Memory B cell (primary cell): ENCODE measurements around the gene EXTL2.
"Not testable (repeated sequence)": the region's sequence is repeated elsewhere in the genome, so short reads cannot be mapped to it uniquely, and the experiment has no call there.

Experiments used
- ATAC-seq: fragments of 150-1000 bp; cut with Tn5 transposase; 2 replicates; pipeline ENCODE4 v1.10.0; 2021; ENCODE audit warnings: low read depth, mild to moderate bottlenecking, moderate library complexity
- DNase-seq, 2 donors: peaks; one replicate each; pipeline ENCODE4 v3.0.0; 2022; ENCODE audit warnings: low spot score in 2 of 2
- H3K27ac Mint-ChIP-seq: one replicate; pipeline ENCODE4 v1.8.0; 2022; ENCODE audit warnings: mild to moderate bottlenecking, moderate library complexity, mixed read lengths
- H3K27me3 Mint-ChIP-seq: one replicate; pipeline ENCODE4 v1.8.0; 2022; ENCODE audit warnings: mixed read lengths
- H3K36me3 Mint-ChIP-seq: one replicate; pipeline ENCODE4 v1.8.0; 2022; ENCODE audit warnings: mild to moderate bottlenecking, mixed read lengths
- H3K4me1 Mint-ChIP-seq: one replicate; pipeline ENCODE4 v1.8.0; 2022; ENCODE audit warnings: mixed read lengths
- H3K4me3 Mint-ChIP-seq: one replicate; pipeline ENCODE4 v1.8.0; 2022; ENCODE audit warnings: mild to moderate bottlenecking, moderate library complexity, mixed read lengths
- H3K9me3 Mint-ChIP-seq: one replicate; pipeline ENCODE4 v1.8.0; 2022; ENCODE audit warnings: mixed read lengths

The EXTL2 gene

DNA sequence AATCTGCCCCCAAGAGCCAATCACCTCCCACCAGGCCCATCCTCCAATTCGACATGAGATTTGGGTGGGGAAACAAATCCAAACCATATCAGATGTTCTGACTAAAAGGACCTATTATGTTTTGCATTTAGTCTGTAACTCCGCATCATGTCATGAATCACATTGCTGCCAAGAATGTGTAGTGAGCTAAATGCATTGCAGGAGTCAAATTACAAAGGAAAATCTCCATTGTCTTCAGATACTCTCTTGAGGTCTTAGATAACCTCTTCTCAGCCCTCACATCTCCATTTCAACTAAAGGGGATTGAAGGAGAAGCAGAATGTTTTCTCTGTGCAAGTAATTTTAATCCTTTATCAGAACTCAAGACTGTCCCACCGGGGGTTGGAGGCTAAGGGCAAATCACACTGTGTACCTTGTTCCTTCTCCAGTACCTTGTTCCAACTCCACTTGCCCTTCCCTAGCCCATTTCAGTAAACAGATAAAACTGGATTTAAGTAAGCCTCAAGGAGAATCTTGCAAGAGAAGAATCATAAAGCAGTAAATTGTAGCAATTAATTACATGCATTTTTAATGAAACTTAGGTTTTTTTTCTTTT is 34.1 kb downstream of the EXTL2 start:
- no peak overlapping the region for H3K27ac Mint-ChIP-seq
- no peak for DNase-seq
- H3K4me3 Mint-ChIP-seq, result no peak overlapping the region
- no peaks in the 10 kb centered on the region for H3K9me3 Mint-ChIP-seq
- H3K4me1 Mint-ChIP-seq, result no peaks in the 10 kb centered on the region
- no peak for ATAC-seq
- H3K27me3 Mint-ChIP-seq, result peaks cover 4% of the 10 kb centered on the region
- no peaks in the 10 kb centered on the region for H3K36me3 Mint-ChIP-seq

DNA sequence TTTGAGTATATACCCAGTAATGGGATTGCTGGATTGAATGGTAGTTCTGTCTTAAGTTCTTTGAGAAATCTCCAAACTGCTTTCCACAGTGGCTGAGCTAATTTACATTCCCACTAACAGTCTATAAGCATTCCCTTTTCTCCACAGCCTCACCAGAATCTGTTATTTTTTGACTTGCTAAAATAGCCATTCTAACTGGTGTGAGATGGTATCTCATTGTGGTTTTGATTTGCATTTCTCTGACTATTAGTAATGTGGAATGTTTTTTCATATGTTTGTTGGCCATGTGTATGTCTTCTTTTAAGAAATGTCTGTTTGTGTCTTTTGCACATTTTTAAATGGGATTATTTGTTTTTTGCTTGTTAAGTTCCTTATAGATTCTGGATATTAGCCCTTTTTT is 39.5 kb downstream of the EXTL2 start:
- H3K4me1 Mint-ChIP-seq, DNase-seq, ATAC-seq, H3K4me3 Mint-ChIP-seq, H3K36me3 Mint-ChIP-seq, H3K27me3 Mint-ChIP-seq, H3K27ac Mint-ChIP-seq, H3K9me3 Mint-ChIP-seq: not testable (repeated sequence)

DNA sequence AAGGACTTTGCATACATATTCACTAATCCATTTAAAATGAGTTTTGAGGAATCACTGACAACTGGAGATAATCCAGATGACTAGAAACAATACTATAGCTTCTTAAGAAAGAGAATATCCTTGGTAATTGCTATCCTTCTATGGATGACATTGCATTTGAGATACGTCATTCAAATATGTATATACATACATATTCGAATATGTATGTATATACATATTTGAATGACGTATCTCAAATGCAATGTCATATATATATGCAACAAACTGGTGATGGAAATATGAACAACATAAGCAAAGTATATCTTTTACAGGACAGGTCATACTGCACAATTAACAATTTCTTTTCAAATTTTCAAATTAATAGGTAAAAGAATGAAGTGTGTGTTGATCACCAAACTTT is 41.7 kb downstream of the EXTL2 start:
- Mint-ChIP-seq H3K27me3 (peaks cover 10% of the 10 kb centered on the region), H3K27ac (no peak overlapping the region), H3K9me3 (no peaks in the 10 kb centered on the region), H3K36me3 (no peaks in the 10 kb centered on the region), H3K4me3 (no peak overlapping the region), H3K4me1 (no peaks in the 10 kb centered on the region)
- ATAC-seq (no peak), DNase-seq (no peak)

DNA sequence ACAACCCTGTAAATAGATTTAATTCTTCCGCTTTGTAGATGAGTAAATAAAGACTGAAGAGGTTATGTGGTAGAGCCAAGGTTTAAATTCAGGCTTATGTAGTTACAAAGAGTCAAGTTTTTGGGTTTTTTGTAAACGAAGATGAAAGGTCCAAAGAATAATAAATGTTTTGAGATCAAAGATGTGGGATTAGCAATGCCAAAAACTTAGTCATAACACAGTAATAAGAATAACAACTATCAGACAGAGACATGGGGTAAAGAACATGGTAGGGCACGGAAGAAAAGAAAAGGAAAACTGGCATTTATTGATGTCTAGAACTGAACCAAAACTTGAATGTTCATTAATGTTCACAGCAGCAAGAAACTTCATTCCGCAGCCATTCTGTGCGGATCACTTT is 42.9 kb downstream of the EXTL2 start:
- H3K4me3 Mint-ChIP-seq, result no peak overlapping the region
- H3K27ac Mint-ChIP-seq, result no peak overlapping the region
- H3K27me3 Mint-ChIP-seq, result peaks cover 11% of the 10 kb centered on the region
- H3K4me1 Mint-ChIP-seq, result no peaks in the 10 kb centered on the region
- no peaks in the 10 kb centered on the region for H3K9me3 Mint-ChIP-seq
- H3K36me3 Mint-ChIP-seq, result no peaks in the 10 kb centered on the region
- DNase-seq, result no peak
- no peak for ATAC-seq

DNA sequence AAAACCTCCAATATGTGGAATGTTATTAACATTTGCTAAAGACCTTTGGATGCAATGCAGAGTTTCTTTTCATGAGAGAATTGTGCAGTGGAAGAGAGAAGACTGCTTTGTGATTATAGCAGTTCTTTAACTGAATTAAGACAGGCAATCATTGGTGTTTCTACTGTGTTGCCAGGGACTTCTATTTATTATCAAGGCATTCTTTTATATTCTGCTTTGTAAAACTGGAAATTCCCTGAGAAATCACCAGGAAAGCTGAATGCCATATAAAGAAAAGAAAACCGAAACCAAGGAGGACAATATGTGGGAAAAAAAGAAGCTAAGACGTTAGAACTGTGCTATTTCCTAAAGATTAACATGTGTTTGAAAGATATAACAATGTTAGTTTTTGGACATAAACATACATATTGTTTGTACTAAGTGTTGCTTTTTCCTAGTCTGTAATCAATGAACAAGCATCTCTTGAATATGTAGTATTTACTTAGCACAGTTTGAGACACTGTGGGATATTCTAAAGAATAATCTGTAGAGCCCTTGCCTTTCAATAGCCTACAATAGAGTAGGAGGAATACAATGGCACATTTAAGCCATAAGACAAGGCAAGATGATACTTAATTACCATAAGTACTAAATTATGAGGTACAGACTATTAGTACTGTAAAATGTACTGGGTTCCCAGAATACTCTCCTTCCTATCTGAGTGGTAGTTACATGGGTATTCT is 47.1 kb downstream of the EXTL2 start:
- no peaks in the 10 kb centered on the region for H3K4me1 Mint-ChIP-seq
- peaks cover 17% of the 10 kb centered on the region for H3K27me3 Mint-ChIP-seq
- peaks cover under 1% of the 10 kb centered on the region for H3K9me3 Mint-ChIP-seq
- ATAC-seq, result no peak
- DNase-seq, result no peak
- no peak overlapping the region for H3K4me3 Mint-ChIP-seq
- no peaks in the 10 kb centered on the region for H3K36me3 Mint-ChIP-seq
- H3K27ac Mint-ChIP-seq, result no peak overlapping the region

DNA sequence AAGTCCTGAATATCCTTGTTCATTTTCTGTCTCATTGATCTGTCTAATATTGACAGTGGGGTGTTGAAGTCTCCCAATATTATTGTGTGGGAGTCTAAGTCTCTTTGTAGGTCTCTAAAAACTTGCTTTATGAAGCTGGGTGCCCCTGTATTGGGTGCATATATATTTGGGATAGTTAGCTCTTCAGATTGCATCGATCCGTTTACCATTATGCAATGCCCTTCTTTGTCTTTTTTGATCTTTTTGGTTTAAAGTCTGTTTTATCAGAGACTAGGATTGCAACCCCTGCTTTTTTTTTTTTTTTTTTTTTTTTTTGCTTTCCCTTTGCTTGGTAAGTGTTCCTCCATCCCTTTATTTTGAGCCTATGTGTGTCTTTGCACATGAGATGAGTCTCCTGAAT is 51.5 kb downstream of the EXTL2 start:
- not testable (repeated sequence) for ATAC-seq, H3K27ac Mint-ChIP-seq, H3K36me3 Mint-ChIP-seq, DNase-seq, H3K4me3 Mint-ChIP-seq, H3K4me1 Mint-ChIP-seq, H3K9me3 Mint-ChIP-seq
- peaks cover 11% of the 10 kb centered on the region for H3K27me3 Mint-ChIP-seq

DNA sequence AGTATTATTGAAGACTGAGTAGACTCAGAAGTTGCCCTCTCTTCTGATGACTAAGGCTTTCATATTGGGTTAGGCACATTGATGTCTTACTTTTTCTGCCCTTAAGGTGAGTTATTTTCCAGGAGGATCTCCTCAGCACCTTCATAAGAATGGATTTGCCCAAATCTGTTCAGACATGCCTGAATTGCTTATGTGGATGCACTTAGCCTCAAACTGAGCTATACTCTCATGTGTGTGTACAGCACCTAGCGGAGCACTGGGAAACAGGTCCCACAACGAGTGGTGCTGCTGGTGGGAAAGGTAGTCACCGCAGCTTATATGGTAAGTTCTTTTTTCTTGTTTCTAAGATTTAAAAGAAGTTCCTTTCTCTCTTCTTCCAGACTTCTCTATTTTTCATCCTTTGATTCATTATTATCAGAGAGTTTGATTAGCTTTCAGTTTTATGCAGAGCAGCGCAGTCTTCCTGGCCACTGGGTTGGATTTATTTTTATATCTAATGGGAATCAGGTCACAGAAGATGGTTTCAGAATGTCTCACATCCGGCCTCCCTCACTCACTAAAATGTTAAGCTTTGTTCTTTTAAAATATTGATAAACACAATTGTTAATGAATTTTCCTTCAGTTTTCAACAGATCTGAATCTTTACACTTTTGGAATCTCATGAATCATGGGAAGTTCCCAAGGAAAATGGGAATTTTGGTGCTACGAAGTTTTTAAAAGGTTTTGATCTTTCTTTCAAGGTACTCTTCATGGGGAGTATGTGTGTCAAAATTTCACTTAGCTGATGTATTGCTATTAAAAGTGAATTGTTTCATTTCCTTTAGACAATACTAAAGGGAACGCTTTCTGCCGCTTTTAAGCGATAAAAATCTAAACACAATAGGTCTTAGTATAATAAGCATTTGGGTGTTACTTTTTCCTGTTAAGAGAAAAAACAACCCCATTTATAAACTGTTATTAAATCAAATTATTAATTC is 58.5 kb downstream of the EXTL2 start:
- peaks cover 4% of the 10 kb centered on the region for H3K27me3 Mint-ChIP-seq
- no peaks in the 10 kb centered on the region for H3K36me3 Mint-ChIP-seq
- no peak overlapping the region for H3K27ac Mint-ChIP-seq
- H3K4me1 Mint-ChIP-seq, result peaks cover 6% of the 10 kb centered on the region
- ATAC-seq, result no peak
- DNase-seq, result no peak
- peaks cover 4% of the 10 kb centered on the region for H3K9me3 Mint-ChIP-seq
- H3K4me3 Mint-ChIP-seq, result no peak overlapping the region

DNA sequence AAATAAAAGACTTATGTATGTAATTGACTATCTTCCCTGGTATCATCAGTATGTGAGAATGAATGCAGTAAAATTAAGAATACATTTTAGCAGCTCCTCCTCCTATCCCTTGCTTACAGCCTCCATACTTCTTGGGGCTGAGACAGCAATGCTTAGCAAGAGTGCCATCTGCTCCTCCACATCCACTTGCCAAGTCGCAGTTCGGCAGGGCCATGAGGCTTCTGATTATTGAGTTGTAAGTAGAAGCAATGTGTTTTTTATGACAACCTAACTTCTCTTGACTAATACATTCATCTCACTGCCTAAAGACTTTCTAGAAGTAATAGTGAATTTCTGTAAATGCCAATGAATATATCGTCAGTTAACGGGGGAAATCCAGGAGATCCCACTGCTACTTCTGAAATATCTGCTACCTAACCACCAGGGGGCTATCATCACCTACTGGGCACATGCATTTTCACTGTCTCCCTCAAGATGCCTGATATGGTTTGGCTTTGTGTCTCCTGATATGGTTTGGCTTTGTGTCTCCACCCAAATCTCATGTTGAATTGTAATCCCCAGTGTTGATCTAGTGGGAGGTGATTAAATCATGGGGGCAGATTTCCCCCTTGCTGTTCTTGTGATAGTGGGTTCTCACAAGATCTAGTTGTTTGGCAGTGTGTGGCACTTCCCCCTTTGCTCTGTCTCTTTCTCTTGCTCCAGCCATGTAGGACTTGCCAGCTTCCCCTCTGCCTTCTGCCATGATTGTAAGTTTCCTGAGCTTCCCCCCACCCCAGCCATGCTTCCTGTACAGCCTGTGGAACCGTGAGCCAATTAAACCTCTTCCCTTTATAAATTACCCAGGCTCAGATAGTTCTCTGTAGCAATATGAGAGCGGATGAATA is 59.6 kb downstream of the EXTL2 start:
- ATAC-seq (peak; percentile 62), DNase-seq (no peak)
- Mint-ChIP-seq H3K36me3 (no peaks in the 10 kb centered on the region), H3K27ac (no peak overlapping the region), H3K4me1 (peaks cover 6% of the 10 kb centered on the region), H3K4me3 (no peak overlapping the region), H3K9me3 (no peaks in the 10 kb centered on the region), H3K27me3 (peaks cover 7% of the 10 kb centered on the region)

DNA sequence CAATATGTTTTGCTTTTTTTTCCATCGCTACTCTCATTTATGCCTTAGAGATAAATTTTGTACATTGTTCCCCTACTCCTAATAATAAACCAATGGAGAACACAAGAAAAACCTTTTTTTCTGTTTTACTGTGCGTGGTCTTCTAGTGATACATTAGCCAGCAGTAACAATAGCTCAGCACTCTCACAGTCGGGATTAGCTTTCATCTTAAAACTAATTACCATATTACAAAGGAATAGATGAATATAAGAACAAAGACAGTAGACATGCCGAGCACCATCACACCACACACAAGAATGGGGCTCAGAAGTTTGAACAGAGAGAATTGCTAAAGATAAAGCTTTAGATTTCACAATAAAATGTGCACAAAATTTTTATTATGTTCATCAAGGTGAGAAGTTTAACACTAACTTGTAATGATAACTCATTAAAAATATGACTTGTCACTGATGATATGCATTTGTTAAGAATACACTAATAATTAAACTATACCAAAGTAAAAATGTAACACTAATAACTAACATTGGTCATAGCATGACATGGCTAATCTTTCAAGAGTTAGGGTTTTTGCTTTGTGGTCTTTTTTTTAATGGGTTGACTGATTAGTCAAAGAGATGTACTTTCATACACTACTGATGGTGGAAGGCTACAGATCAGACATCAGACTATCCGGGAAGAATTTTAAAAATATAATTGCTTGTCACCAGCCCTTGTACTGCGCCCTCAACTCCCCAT is 61.8 kb downstream of the EXTL2 start:
- peaks cover 6% of the 10 kb centered on the region for H3K4me1 Mint-ChIP-seq
- no peak overlapping the region for H3K27ac Mint-ChIP-seq
- ATAC-seq (no peak), DNase-seq (no peak)
- no peaks in the 10 kb centered on the region for H3K36me3 Mint-ChIP-seq
- peaks cover 5% of the 10 kb centered on the region for H3K9me3 Mint-ChIP-seq
- peaks cover 11% of the 10 kb centered on the region for H3K27me3 Mint-ChIP-seq
- no peak overlapping the region for H3K4me3 Mint-ChIP-seq

DNA sequence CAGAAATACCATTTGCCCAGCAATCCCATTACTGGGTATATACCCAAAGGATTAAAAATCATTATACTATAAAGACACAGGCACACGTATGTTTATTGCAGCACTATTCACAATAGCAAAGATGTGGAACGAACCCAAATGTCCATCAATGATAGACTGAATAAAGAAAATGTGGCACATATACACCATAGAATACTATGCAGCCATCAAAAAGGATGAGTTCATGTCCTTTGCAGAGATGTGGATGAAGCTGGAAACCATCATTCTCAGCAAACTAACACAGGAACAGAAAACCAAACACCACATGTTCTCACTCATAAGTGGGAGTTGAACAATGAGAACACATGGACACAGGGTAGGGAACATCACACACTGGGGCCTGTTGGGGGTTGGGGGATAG is 69.0 kb downstream of the EXTL2 start:
- H3K27ac Mint-ChIP-seq, H3K4me3 Mint-ChIP-seq, H3K4me1 Mint-ChIP-seq, H3K27me3 Mint-ChIP-seq, DNase-seq, ATAC-seq, H3K36me3 Mint-ChIP-seq: not testable (repeated sequence)
- H3K9me3 Mint-ChIP-seq, result peaks cover 13% of the 10 kb centered on the region
